ENCODE data around the gene LIN7C.

LIN7C gene

DNA sequence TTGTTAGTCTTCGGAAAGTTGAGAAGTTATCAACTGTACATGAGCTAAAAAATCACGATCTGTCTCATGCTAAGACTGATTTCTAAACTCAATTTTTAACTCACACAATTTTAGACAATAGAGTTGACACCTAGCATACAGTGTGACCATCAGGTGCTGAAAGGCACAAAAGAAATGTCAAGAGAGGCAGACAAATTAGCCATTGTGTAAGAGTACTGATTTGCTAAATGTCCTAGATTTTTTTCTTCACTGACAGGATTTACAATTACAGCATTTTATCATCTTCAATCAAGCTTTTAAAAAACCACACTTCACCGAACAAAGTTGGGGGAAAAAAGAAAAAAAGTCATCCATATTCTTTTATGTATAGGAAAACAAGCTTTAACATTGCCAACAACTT is 40.9 kb downstream of the LIN7C start:
- H3K9me3 ChIP-seq (ENCODE audit: low read depth, low read length), result no peaks in the 10 kb centered on the region

DNA sequence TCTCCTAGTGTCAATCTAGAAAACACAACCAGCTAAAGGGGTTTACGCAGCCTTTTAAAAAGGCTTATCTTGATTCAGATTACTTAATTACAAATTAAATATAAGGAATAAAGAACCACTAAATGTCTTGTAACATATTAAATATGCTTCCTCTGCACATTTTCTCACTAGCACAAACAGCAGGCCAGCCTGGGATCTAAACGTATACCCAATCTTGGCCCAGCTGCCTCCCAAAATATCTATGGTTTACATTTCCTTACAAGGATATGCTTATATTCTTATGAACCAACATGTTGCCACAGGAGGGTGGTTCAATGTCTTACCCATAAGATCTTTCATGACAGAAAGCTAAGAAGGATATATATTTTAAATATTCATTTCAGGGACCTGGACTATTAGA is 41.7 kb downstream of the LIN7C start:
- H3K9me3 ChIP-seq (ENCODE audit: low read depth, low read length), result no peaks in the 10 kb centered on the region
- peak overlapping the region; percentile 97 for H3K27ac ChIP-seq
- no peaks in the 10 kb centered on the region for H3K36me3 ChIP-seq (ENCODE audit: insufficient read depth, low read length)
- no peak for TF ChIP-seq POLR2AphosphoS5 (IDR thresholded peaks at IDR 0.05; ENCODE audit: borderline replicate concordance, low read depth, low read length)
- no peak for TF ChIP-seq FOXP2 (optimal IDR thresholded peaks at IDR 0.05; ENCODE audit: control extremely low read depth, extremely low read length, insufficient read depth)
- TF ChIP-seq EZH2 (IDR thresholded peaks at IDR 0.05), result no peak
- peak overlapping the region; percentile 65 for H3K4me3 ChIP-seq
- no peak for DNase-seq (ENCODE audit: low read depth, low spot score)
- H3K9ac ChIP-seq (ENCODE audit: insufficient read length), result peak overlapping the region; percentile 66

More for the DNA sequence above, 40.9 kb downstream of the LIN7C start:
- DNase-seq (ENCODE audit: low read depth, low spot score), result no peak
- H3K27ac ChIP-seq, result peak overlapping the region; percentile 97
- no peaks in the 10 kb centered on the region for H3K36me3 ChIP-seq (ENCODE audit: insufficient read depth, low read length)
- peak overlapping the region; percentile 65 for H3K4me3 ChIP-seq
- peak overlapping the region; percentile 66 for H3K9ac ChIP-seq (ENCODE audit: insufficient read length)
- TF ChIP-seq POLR2AphosphoS5 (IDR thresholded peaks at IDR 0.05; ENCODE audit: borderline replicate concordance, low read depth, low read length), result no peak
- TF ChIP-seq FOXP2 (optimal IDR thresholded peaks at IDR 0.05; ENCODE audit: control extremely low read depth, extremely low read length, insufficient read depth), result no peak
- TF ChIP-seq EZH2 (IDR thresholded peaks at IDR 0.05), result no peak

DNA sequence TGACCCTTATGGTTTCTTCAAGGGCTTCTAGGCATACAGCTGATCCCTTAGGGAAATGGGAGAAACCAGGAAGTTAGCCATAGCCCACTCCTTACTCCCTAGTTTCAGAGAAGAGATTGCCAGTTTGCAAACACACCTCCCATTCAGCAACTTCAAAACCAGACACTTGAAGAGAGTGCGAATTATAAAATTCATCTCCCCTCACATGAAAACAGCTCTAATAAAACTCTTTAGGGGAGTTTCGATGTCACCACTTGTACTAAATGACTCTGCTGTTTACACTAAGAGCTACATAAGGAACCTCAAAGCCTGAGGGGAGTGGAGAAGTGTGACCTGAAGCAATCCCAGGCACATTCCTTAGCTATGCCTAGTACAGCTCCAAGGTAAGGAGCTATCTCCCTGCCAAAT is 42.3 kb downstream of the LIN7C start:
- Histone ChIP-seq H3K9ac (ENCODE audit: insufficient read length) (peak overlapping the region; percentile 66), H3K9me3 (ENCODE audit: low read depth, low read length) (no peaks in the 10 kb centered on the region), H3K36me3 (ENCODE audit: insufficient read depth, low read length) (no peaks in the 10 kb centered on the region), H3K4me3 (peak overlapping the region; percentile 65), H3K27ac (peak overlapping the region; percentile 97)
- DNase-seq (ENCODE audit: low read depth, low spot score), result no peak
- TF ChIP-seq FOXP2 (optimal IDR thresholded peaks at IDR 0.05; ENCODE audit: control extremely low read depth, extremely low read length, insufficient read depth) (no peak), POLR2AphosphoS5 (IDR thresholded peaks at IDR 0.05; ENCODE audit: borderline replicate concordance, low read depth, low read length) (no peak; the same call in 1 of the 2 replicates), EZH2 (IDR thresholded peaks at IDR 0.05) (no peak)

DNA sequence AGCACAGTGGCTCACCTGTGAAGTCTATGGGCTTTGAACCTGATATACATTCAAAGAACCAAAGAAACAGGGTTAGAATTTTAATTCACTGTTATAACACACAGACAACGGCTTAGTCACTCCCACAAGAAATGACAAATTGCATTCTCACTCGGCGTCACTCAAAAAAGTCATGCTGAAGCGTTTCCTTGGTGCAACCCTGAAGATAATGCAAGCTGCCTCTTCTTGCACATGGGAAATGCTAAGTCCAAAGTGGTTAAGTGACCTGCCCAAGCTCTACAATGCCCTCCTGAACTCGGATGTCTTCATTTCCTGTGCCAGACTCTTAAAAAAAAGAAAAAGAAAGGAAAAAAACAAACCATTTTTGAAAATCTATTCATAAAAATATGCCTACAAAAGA is 44.0 kb downstream of the LIN7C start:
- Histone ChIP-seq H3K36me3 (ENCODE audit: insufficient read depth, low read length) (no peaks in the 10 kb centered on the region), H3K9me3 (ENCODE audit: low read depth, low read length) (no peaks in the 10 kb centered on the region), H3K4me3 (no peak overlapping the region), H3K9ac (ENCODE audit: insufficient read length) (no peak overlapping the region), H3K27ac (no peak overlapping the region)
- no peak for TF ChIP-seq POLR2AphosphoS5 (IDR thresholded peaks at IDR 0.05; ENCODE audit: borderline replicate concordance, low read depth, low read length)
- no peak for DNase-seq (ENCODE audit: low read depth, low spot score)

DNA sequence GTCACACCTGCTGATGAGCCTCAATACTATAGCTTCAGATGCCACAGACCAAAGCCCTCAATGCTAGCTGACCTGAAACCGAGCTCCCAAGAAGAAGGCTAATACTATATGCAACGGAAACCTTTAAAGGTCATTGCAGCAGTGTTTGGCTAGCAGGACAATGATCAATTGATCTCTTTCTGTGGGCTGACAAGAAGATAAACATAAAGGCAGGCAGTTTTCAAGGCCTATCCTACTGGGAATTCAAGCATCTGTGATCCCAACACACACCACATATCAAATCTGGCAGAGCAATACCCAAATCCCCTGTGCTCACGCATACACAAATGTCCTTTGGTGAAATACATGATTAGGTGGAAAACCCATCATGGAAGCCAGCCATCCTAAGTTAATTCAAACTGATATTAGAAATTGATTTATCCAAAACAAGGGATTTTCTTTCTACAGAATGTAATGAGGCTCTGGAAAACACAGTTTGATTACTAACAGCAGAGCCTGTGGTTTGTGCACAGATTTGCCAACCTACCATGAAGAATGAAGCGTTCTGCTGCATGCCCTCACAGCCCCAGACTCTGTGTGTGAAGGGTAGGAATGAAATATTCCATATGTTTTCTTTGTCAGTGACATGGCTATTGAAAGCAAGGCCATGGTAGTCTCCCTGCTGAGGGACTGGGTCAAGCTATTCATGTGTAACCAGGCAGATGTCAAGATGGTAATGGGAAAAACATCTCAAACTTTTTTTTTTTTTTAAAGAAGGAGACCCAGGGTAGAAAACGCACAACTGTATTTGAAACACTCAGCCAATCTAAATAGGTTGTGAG is 46.2 kb downstream of the LIN7C start:
- no peaks in the 10 kb centered on the region for H3K36me3 ChIP-seq (ENCODE audit: insufficient read depth, low read length)
- no peak overlapping the region for H3K4me3 ChIP-seq
- no peak for DNase-seq (ENCODE audit: low read depth, low spot score)
- no peak for TF ChIP-seq FOXP2 (optimal IDR thresholded peaks at IDR 0.05; ENCODE audit: control extremely low read depth, extremely low read length, insufficient read depth)
- TF ChIP-seq POLR2AphosphoS5 (IDR thresholded peaks at IDR 0.05; ENCODE audit: borderline replicate concordance, low read depth, low read length), result no peak
- no peak for TF ChIP-seq EZH2 (IDR thresholded peaks at IDR 0.05)
- H3K9ac ChIP-seq (ENCODE audit: insufficient read length), result no peak overlapping the region
- H3K27ac ChIP-seq, result peak overlapping the region; percentile 5; the same call in 1 of the 2 replicates
- H3K9me3 ChIP-seq (ENCODE audit: low read depth, low read length), result no peaks in the 10 kb centered on the region

DNA sequence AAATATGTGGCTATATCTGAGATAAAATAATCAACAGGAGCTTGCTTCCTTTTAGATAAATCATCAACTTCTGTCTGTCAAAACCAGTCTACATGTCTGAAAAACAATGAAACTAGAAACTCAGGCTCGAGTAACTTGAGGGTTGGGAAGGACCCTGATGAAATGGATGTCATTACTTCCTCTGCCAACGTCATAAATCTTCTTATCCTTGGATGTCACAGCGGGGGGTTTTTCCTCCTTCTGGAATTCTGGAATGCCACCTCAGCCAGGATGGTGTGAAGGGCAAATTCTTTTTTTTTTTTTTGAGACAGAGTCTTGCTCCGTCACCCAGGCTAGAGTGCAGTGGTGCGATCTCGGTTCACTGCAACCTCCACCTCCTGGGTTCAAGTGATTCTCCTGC is 47.4 kb downstream of the LIN7C start:
- TF ChIP-seq FOXP2 (optimal IDR thresholded peaks at IDR 0.05; ENCODE audit: control extremely low read depth, extremely low read length, insufficient read depth) (no peak), POLR2AphosphoS5 (IDR thresholded peaks at IDR 0.05; ENCODE audit: borderline replicate concordance, low read depth, low read length) (no peak), EZH2 (IDR thresholded peaks at IDR 0.05) (no peak)
- no peak overlapping the region for H3K4me3 ChIP-seq
- H3K27ac ChIP-seq, result no peak overlapping the region
- no peak overlapping the region for H3K9ac ChIP-seq (ENCODE audit: insufficient read length)
- no peaks in the 10 kb centered on the region for H3K36me3 ChIP-seq (ENCODE audit: insufficient read depth, low read length)
- H3K9me3 ChIP-seq (ENCODE audit: low read depth, low read length), result no peaks in the 10 kb centered on the region
- no peak for DNase-seq (ENCODE audit: low read depth, low spot score)

DNA sequence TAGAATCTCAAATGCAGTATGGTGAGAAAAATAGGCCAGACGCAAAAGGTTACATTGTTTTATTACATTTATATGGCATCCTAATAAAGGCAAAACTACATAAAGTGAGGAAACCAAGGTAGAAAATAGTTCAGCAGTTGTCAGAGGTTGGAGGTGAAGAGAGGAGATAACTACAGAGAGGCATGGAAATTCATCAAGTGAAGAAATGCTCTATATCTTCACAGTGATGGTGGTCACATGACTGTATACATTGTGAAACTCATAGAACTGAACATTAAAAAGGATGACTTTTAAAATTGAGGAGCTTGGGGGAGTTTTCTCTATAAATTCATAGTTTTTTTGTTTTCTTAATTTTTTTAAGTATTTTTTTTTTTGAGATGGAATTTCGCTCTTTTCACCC is 48.4 kb downstream of the LIN7C start:
- H3K9me3 ChIP-seq (ENCODE audit: low read depth, low read length), result no peaks in the 10 kb centered on the region
- H3K4me3 ChIP-seq, result no peak overlapping the region
- no peak for TF ChIP-seq POLR2AphosphoS5 (IDR thresholded peaks at IDR 0.05; ENCODE audit: borderline replicate concordance, low read depth, low read length)
- no peak for TF ChIP-seq EZH2 (IDR thresholded peaks at IDR 0.05)
- TF ChIP-seq FOXP2 (optimal IDR thresholded peaks at IDR 0.05; ENCODE audit: control extremely low read depth, extremely low read length, insufficient read depth), result no peak
- H3K36me3 ChIP-seq (ENCODE audit: insufficient read depth, low read length), result no peaks in the 10 kb centered on the region
- DNase-seq (ENCODE audit: low read depth, low spot score), result no peak
- H3K9ac ChIP-seq (ENCODE audit: insufficient read length), result no peak overlapping the region
- H3K27ac ChIP-seq, result no peak overlapping the region

DNA sequence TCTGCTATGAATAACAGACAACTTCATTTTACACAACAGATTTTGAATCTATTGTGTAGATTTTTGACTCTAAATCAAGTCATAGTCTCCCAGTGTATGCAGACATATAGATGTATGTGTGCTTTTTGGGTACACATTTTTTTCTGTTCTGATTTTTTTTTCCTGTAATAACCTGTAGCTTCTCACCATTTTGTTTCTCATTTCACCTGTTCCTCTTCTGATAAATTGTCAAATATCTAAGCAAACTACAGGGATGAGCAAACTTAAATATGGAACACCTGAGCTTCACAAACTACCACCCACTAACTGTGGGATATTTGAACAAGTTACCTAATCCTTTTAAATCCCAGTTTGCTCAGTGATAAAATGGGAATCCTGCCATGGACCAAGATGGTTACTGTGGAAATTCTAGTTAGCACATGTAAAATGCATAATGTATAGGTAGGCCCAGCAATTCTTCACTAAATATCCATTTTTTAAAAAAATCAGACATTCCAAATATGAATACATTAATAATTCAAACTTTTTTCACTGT is 49.7 kb downstream of the LIN7C start:
- Histone ChIP-seq H3K27ac (peak overlapping the region; percentile 98), H3K9ac (ENCODE audit: insufficient read length) (peak overlapping the region; percentile 41), H3K36me3 (ENCODE audit: insufficient read depth, low read length) (no peaks in the 10 kb centered on the region), H3K9me3 (ENCODE audit: low read depth, low read length) (no peaks in the 10 kb centered on the region), H3K4me3 (peak overlapping the region; percentile 69)
- no peak for DNase-seq (ENCODE audit: low read depth, low spot score)
- TF ChIP-seq FOXP2 (optimal IDR thresholded peaks at IDR 0.05; ENCODE audit: control extremely low read depth, extremely low read length, insufficient read depth) (no peak), EZH2 (IDR thresholded peaks at IDR 0.05) (no peak), POLR2AphosphoS5 (IDR thresholded peaks at IDR 0.05; ENCODE audit: borderline replicate concordance, low read depth, low read length) (no peak)

Data from SK-N-MC (cell line).